WTC11 (cell line): Measurements from ENCODE around the gene SH3YL1. TPM values are rescaled to one million over a fixed set of nuclear protein-coding genes. Genes with fewer than 3 reads are reported as not detected.

Source experiments
- ATAC-seq: fragments of 200-7000 bp; cut with Tn5 transposase; 2 replicates; pipeline ENCODE4 v1.10.0; 2021; ENCODE audit warnings: mild to moderate bottlenecking, moderate library complexity
- CTCF ChIA-PET: fragments of 300-600 bp; sonication (Branson Sonifier 250); formaldehyde crosslinking; loops from one replicate; lab custom pipeline; 2021; ENCODE audit warnings: antibody characterized with exemption; lab: Charles Lee
- POLR2A ChIA-PET: fragments of 350-600 bp; sonication (Branson Sonifier 250); formaldehyde crosslinking; loops from one replicate; lab custom pipeline; 2021; ENCODE audit warnings: antibody characterized with exemption; lab: Charles Lee
- DNase-seq: peaks from one replicate; pipeline ENCODE4 v3.0.0; 2021; ENCODE audit warnings: low spot score
- H3K27ac Mint-ChIP-seq: 2 replicates; pipeline ENCODE4 v1.8.0; 2021; ENCODE audit warnings: mixed read lengths
- H3K27me3 Mint-ChIP-seq: 2 replicates; pipeline ENCODE4 v1.8.0; 2021; ENCODE audit warnings: low read depth, mild to moderate bottlenecking, moderate library complexity, mixed read lengths
- H3K36me3 Mint-ChIP-seq: 2 replicates; pipeline ENCODE4 v1.8.0; 2021; ENCODE audit warnings: mixed read lengths
- H3K4me1 Mint-ChIP-seq: 2 replicates; pipeline ENCODE4 v1.8.0; 2022; ENCODE audit warnings: mixed read lengths
- H3K4me3 Mint-ChIP-seq: 2 replicates; pipeline ENCODE4 v1.8.0; 2021; ENCODE audit warnings: mild to moderate bottlenecking, moderate library complexity, mixed read lengths
- H3K9me3 Mint-ChIP-seq: 2 replicates; pipeline ENCODE4 v1.8.0; 2021; ENCODE audit warnings: mixed read lengths
- CBFB ChIP-seq: sonication (generic); formaldehyde crosslinking; IDR thresholded peaks from 2 replicates; pipeline ENCODE4 v1.8.1; 2022; ENCODE audit warnings: mild to moderate bottlenecking, low read depth, missing genetic modification reagents
- CREB1 ChIP-seq: sonication (generic); formaldehyde crosslinking; IDR thresholded peaks from 2 replicates; pipeline ENCODE4 v1.8.0; 2023; ENCODE audit warnings: mild to moderate bottlenecking, missing genetic modification reagents
- FOXK1 ChIP-seq: sonication (generic); formaldehyde crosslinking; IDR thresholded peaks from 2 replicates; pipeline ENCODE4 v1.8.0; 2022; ENCODE audit warnings: mild to moderate bottlenecking, moderate library complexity, missing genetic modification reagents
- FOXP1 ChIP-seq: sonication (generic); formaldehyde crosslinking; IDR thresholded peaks from 2 replicates; pipeline ENCODE4 v1.8.0; 2022; ENCODE audit warnings: missing genetic modification reagents, mild to moderate bottlenecking, moderate library complexity, borderline replicate concordance
- GRHL2 ChIP-seq: fragments of 250-450 bp; sonication (Bioruptor Pico); IDR thresholded peaks from 2 replicates; pipeline ENCODE4 v1.8.0; 2022; ENCODE audit warnings: mild to moderate bottlenecking, moderate library complexity; ENCODE audit not compliant: insufficient replicate concordance, severe bottlenecking
- HMGA2 ChIP-seq: fragments of 250-450 bp; sonication (Bioruptor Pico); IDR thresholded peaks from 2 replicates; pipeline ENCODE4 v1.4.0; 2021; ENCODE audit warnings: mild to moderate bottlenecking, moderate library complexity
- JUN ChIP-seq: sonication (generic); formaldehyde crosslinking; IDR thresholded peaks from 2 replicates; pipeline ENCODE4 v1.8.0; 2023; ENCODE audit warnings: mild to moderate bottlenecking, missing genetic modification reagents
- KAT7 ChIP-seq: sonication (generic); formaldehyde crosslinking; IDR thresholded peaks from 2 replicates; pipeline ENCODE4 v1.8.1; 2023; ENCODE audit warnings: missing genetic modification reagents, mild to moderate bottlenecking, borderline replicate concordance
- NFYB ChIP-seq: sonication (generic); formaldehyde crosslinking; conservative IDR thresholded peaks from 2 replicates; pipeline ENCODE4 v1.8.0; 2022; ENCODE audit warnings: low read depth, missing genetic modification reagents
- NR1H2 ChIP-seq: sonication (generic); formaldehyde crosslinking; IDR thresholded peaks from 2 replicates; pipeline ENCODE4 v1.9.0; 2021; ENCODE audit warnings: mild to moderate bottlenecking, moderate library complexity, missing genetic modification reagents
- OVOL2 ChIP-seq: fragments of 250-450 bp; sonication (Bioruptor Pico); IDR thresholded peaks from 2 replicates; pipeline ENCODE4 v1.9.0; 2021; ENCODE audit warnings: mild to moderate bottlenecking, borderline replicate concordance
- SMAD3 ChIP-seq: sonication (generic); formaldehyde crosslinking; IDR thresholded peaks from 2 replicates; pipeline ENCODE4 v1.8.0; 2022; ENCODE audit warnings: missing genetic modification reagents, mild to moderate bottlenecking, borderline replicate concordance
- SMAD4 ChIP-seq: sonication (generic); formaldehyde crosslinking; IDR thresholded peaks from 2 replicates; pipeline ENCODE4 v1.8.0; 2022; ENCODE audit warnings: mild to moderate bottlenecking, missing genetic modification reagents
- SOX15 ChIP-seq: fragments of 250-450 bp; sonication (Bioruptor Pico); IDR thresholded peaks from 2 replicates; pipeline ENCODE4 v1.9.0; 2021; ENCODE audit warnings: mild to moderate bottlenecking
- STAT6 ChIP-seq: sonication (generic); formaldehyde crosslinking; conservative IDR thresholded peaks from 2 replicates; pipeline ENCODE4 v1.8.1; 2023; ENCODE audit warnings: mild to moderate bottlenecking, low read depth, missing genetic modification reagents, moderate library complexity
- ZNF263 ChIP-seq: sonication (generic); formaldehyde crosslinking; IDR thresholded peaks from 2 replicates; pipeline ENCODE4 v1.8.1; 2022; ENCODE audit warnings: low read depth, mild to moderate bottlenecking, moderate library complexity, missing genetic modification reagents
- ZNF396 ChIP-seq: fragments of 250-450 bp; sonication (Bioruptor Pico); IDR thresholded peaks from 2 replicates; pipeline ENCODE4 v1.8.0; 2021; ENCODE audit warnings: mild to moderate bottlenecking, moderate library complexity, borderline replicate concordance
- ZNF425 ChIP-seq: fragments of 250-450 bp; sonication (Bioruptor Pico); conservative IDR thresholded peaks from 2 replicates; pipeline ENCODE4 v1.9.0; 2021; ENCODE audit warnings: mild to moderate bottlenecking
- ZNF671 ChIP-seq: fragments of 250-450 bp; sonication (Bioruptor Pico); IDR thresholded peaks from 2 replicates; pipeline ENCODE4 v1.8.0; 2021; ENCODE audit warnings: mild to moderate bottlenecking
- total RNA-seq: library from RNA; stranded (reverse); gene quantifications from 3 replicates; pipeline ENCODE4 v1.2.3, GENCODE V29; 2021
- TF ChIP-seq, protein P1 (sequence below): sonication (generic); formaldehyde crosslinking; conservative IDR thresholded peaks from 2 replicates; pipeline ENCODE4 v1.8.1; 2022; ENCODE audit warnings: mild to moderate bottlenecking, missing genetic modification reagents
- TF ChIP-seq, protein P2 (sequence below): fragments of 250-450 bp; sonication (Bioruptor Pico); IDR thresholded peaks from 2 replicates; pipeline ENCODE4 v1.9.0; 2021; ENCODE audit warnings: mild to moderate bottlenecking
- TF ChIP-seq, protein P3 (sequence below): sonication (generic); formaldehyde crosslinking; IDR thresholded peaks from 2 replicates; pipeline ENCODE4 v1.8.0; 2022; ENCODE audit warnings: mild to moderate bottlenecking, missing genetic modification reagents
- TF ChIP-seq, protein P4 (sequence below): sonication (generic); formaldehyde crosslinking; IDR thresholded peaks from 2 replicates; pipeline ENCODE4 v1.8.0; 2022; ENCODE audit warnings: mild to moderate bottlenecking, missing genetic modification reagents
- TF ChIP-seq, protein P5 (sequence below): sonication (generic); formaldehyde crosslinking; IDR thresholded peaks from 2 replicates; pipeline ENCODE4 v1.8.1; 2022; ENCODE audit warnings: low read depth, missing genetic modification reagents, borderline replicate concordance

The SH3YL1 gene
- total RNA-seq, 1 experiment from 2014 or later: 26.4 TPM

GRCh38 chr2:228518-229278 lies 35.1 kb downstream of the SH3YL1 start:
- ChIA-PET CTCF (no interaction called here), POLR2A (no interaction called here)
- Mint-ChIP-seq H3K27me3 (no peaks in the 10 kb centered on the region), H3K9me3 (no peaks in the 10 kb centered on the region), H3K36me3 (peaks cover 19% of the 10 kb centered on the region), H3K4me1 (peaks cover 19% of the 10 kb centered on the region), H3K4me3 (no peak overlapping the region), H3K27ac (no peak overlapping the region)
- TF ChIP-seq FOXK1 (CRISPR knock-in tag) (no peak), SOX15 (CRISPR knock-in tag) (no peak), SMAD3 (CRISPR knock-in tag) (no peak), HMGA2 (CRISPR knock-in tag) (no peak), NR1H2 (CRISPR knock-in tag) (no peak), OVOL2 (CRISPR knock-in tag) (no peak), CREB1 (CRISPR knock-in tag) (no peak), KAT7 (CRISPR knock-in tag) (no peak), NFYB (CRISPR knock-in tag) (no peak), ZNF263 (CRISPR knock-in tag) (no peak), JUN (no peak), SMAD4 (CRISPR knock-in tag) (no peak), GRHL2 (CRISPR knock-in tag) (no peak)
- TF ChIP-seq, protein P1, sequence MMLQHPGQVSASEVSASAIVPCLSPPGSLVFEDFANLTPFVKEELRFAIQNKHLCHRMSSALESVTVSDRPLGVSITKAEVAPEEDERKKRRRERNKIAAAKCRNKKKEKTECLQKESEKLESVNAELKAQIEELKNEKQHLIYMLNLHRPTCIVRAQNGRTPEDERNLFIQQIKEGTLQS (CRISPR knock-in tag): no peak
- TF ChIP-seq, protein P2, sequence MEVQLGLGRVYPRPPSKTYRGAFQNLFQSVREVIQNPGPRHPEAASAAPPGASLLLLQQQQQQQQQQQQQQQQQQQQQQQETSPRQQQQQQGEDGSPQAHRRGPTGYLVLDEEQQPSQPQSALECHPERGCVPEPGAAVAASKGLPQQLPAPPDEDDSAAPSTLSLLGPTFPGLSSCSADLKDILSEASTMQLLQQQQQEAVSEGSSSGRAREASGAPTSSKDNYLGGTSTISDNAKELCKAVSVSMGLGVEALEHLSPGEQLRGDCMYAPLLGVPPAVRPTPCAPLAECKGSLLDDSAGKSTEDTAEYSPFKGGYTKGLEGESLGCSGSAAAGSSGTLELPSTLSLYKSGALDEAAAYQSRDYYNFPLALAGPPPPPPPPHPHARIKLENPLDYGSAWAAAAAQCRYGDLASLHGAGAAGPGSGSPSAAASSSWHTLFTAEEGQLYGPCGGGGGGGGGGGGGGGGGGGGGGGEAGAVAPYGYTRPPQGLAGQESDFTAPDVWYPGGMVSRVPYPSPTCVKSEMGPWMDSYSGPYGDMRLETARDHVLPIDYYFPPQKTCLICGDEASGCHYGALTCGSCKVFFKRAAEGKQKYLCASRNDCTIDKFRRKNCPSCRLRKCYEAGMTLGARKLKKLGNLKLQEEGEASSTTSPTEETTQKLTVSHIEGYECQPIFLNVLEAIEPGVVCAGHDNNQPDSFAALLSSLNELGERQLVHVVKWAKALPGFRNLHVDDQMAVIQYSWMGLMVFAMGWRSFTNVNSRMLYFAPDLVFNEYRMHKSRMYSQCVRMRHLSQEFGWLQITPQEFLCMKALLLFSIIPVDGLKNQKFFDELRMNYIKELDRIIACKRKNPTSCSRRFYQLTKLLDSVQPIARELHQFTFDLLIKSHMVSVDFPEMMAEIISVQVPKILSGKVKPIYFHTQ: no peak
- TF ChIP-seq, protein P3, sequence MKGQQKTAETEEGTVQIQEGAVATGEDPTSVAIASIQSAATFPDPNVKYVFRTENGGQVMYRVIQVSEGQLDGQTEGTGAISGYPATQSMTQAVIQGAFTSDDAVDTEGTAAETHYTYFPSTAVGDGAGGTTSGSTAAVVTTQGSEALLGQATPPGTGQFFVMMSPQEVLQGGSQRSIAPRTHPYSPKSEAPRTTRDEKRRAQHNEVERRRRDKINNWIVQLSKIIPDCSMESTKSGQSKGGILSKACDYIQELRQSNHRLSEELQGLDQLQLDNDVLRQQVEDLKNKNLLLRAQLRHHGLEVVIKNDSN: no peak
- DNase-seq: no peak
- ATAC-seq: no peak

DNA sequence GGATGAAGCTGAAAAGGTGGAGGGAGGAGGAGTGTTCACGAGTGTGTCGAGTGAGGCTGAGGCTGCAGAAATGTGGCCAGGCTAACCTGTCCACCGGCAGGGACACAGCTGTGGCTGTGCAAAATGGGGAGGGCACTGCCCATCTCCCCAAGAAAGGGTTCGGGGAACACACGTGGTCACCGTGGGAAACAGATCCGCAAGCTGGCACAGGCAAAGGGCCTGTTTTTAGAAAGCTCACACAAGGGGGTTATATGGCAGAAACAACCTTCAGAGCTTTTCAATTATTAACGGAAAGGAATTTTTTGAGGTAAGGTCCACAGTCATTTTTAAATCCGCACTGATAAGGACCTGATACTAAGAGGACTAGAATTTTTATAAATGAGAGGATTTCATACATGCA lies 35.7 kb downstream of the SH3YL1 start:
- H3K9me3 Mint-ChIP-seq: no peaks in the 10 kb centered on the region
- H3K27ac Mint-ChIP-seq: no peak overlapping the region
- no peak for DNase-seq
- peaks cover 13% of the 10 kb centered on the region for H3K4me1 Mint-ChIP-seq
- H3K27me3 Mint-ChIP-seq: no peaks in the 10 kb centered on the region
- no peak for ATAC-seq
- CTCF ChIA-PET: no interaction called here
- H3K36me3 Mint-ChIP-seq: peaks cover 23% of the 10 kb centered on the region
- no peak overlapping the region for H3K4me3 Mint-ChIP-seq
- POLR2A ChIA-PET: no interaction called here
- TF ChIP-seq ZNF396 (CRISPR knock-in tag) (no peak), STAT6 (no peak), FOXP1 (CRISPR knock-in tag) (no peak), CBFB (no peak), ZNF425 (CRISPR knock-in tag) (no peak), ZNF671 (no peak), KAT7 (CRISPR knock-in tag) (no peak)
- TF ChIP-seq, protein P4, sequence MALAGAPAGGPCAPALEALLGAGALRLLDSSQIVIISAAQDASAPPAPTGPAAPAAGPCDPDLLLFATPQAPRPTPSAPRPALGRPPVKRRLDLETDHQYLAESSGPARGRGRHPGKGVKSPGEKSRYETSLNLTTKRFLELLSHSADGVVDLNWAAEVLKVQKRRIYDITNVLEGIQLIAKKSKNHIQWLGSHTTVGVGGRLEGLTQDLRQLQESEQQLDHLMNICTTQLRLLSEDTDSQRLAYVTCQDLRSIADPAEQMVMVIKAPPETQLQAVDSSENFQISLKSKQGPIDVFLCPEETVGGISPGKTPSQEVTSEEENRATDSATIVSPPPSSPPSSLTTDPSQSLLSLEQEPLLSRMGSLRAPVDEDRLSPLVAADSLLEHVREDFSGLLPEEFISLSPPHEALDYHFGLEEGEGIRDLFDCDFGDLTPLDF (CRISPR knock-in tag): no peak
- TF ChIP-seq, protein P5, sequence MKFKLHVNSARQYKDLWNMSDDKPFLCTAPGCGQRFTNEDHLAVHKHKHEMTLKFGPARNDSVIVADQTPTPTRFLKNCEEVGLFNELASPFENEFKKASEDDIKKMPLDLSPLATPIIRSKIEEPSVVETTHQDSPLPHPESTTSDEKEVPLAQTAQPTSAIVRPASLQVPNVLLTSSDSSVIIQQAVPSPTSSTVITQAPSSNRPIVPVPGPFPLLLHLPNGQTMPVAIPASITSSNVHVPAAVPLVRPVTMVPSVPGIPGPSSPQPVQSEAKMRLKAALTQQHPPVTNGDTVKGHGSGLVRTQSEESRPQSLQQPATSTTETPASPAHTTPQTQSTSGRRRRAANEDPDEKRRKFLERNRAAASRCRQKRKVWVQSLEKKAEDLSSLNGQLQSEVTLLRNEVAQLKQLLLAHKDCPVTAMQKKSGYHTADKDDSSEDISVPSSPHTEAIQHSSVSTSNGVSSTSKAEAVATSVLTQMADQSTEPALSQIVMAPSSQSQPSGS (CRISPR knock-in tag): no peak
